ENCODE measurements around the gene FOLR1.

DNA sequence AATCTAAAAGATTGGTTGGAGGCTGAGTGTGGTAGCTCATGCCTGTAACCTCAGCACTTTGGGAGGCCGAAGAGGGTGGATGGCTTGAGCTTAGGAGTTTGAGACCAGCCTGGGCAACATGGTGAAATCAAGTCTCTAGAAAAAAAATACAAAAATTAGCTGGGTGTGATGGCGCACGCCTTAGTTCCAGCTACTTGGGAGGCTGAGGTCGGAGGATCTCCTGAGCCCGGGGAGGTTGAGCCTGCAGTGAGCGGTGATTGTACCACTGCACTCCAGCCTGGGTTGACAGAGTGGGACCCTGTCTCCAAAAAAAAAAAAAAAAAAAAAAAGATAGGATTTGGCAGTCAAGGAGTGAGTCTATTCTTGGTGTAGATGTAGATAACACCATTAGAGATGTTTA lies 10.6 kb downstream of the FOLR1 start:
- no peak for TF ChIP-seq CTCF (IDR thresholded peaks at IDR 0.05; ENCODE audit: low read depth, low read length)
- TF ChIP-seq POLR2A (IDR thresholded peaks at IDR 0.05; ENCODE audit: extremely low read depth, insufficient read length): no peak
- TF ChIP-seq, protein P1, sequence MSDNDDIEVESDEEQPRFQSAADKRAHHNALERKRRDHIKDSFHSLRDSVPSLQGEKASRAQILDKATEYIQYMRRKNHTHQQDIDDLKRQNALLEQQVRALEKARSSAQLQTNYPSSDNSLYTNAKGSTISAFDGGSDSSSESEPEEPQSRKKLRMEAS (IDR thresholded peaks at IDR 0.05; ENCODE audit: low read depth, low read length): no peak

Measured in NB4 (cell line).